Natural killer cell (primary cell): ENCODE measurements around the gene GPX7. TPM values are rescaled to one million over a fixed set of nuclear protein-coding genes. Genes with fewer than 3 reads are reported as not detected.

Source experiments
- ATAC-seq, 3 donors: fragments of 150-1000 bp in 2 of 3; fragments of 200-7000 bp in 1 of 3; cut with Tn5 transposase; 1 replicate in 1 of 3; 2 replicates in 2 of 3; pipeline ENCODE4 v1.10.0; 2021; ENCODE audit warnings: mild to moderate bottlenecking in 2 of 3, moderate library complexity in 2 of 3
- DNase-seq, 2 donors: peaks; one replicate each; pipeline versions ENCODE4 v3.0.0 to v3.0.0-alpha.2; 2013 to 2021; ENCODE audit warnings: mixed read lengths in 1 of 2
- H3K27ac ChIP-seq: one replicate; pipeline ENCODE4 v1.5.1; 2013; ENCODE audit warnings: mild to moderate bottlenecking, low read length
- H3K27me3 ChIP-seq: one replicate; pipeline ENCODE4 v1.6.1; 2013; ENCODE audit warnings: low read length; ENCODE audit not compliant: control insufficient read depth, insufficient read depth
- H3K36me3 ChIP-seq: one replicate; pipeline ENCODE4 v1.6.1; 2013; ENCODE audit warnings: low read length; ENCODE audit not compliant: control insufficient read depth, insufficient read depth
- H3K4me1 ChIP-seq: one replicate; pipeline ENCODE4 v1.6.1; 2013; ENCODE audit warnings: low read length; ENCODE audit not compliant: control insufficient read depth, insufficient read depth
- H3K4me3 ChIP-seq: one replicate; pipeline ENCODE4 v1.5.1; 2013; ENCODE audit warnings: low read length
- H3K9me3 ChIP-seq: one replicate; pipeline ENCODE4 v1.6.1; 2013; ENCODE audit warnings: low read length; ENCODE audit not compliant: control insufficient read depth, insufficient read depth
- H3K27ac Mint-ChIP-seq, 2 donors: one replicate each; pipeline ENCODE4 v1.8.0; 2022; ENCODE audit warnings: mild to moderate bottlenecking in 2 of 2, mixed read lengths in 2 of 2, moderate library complexity in 1 of 2
- H3K27me3 Mint-ChIP-seq, 2 donors: one replicate each; pipeline ENCODE4 v1.8.0; 2022; ENCODE audit warnings: low read depth in 2 of 2, mixed read lengths in 2 of 2
- H3K36me3 Mint-ChIP-seq: one replicate; pipeline ENCODE4 v1.8.0; 2022; ENCODE audit warnings: mixed read lengths
- H3K4me1 Mint-ChIP-seq, 2 donors: one replicate each; pipeline ENCODE4 v1.8.0; 2022; ENCODE audit warnings: mixed read lengths in 2 of 2
- H3K4me3 Mint-ChIP-seq: one replicate; pipeline ENCODE4 v1.8.0; 2022; ENCODE audit warnings: mild to moderate bottlenecking, moderate library complexity, mixed read lengths
- H3K9me3 Mint-ChIP-seq, 2 donors: one replicate each; pipeline ENCODE4 v1.8.0; 2022; ENCODE audit warnings: mixed read lengths in 2 of 2
- CTCF ChIP-seq: fragments of 200-600 bp; IDR thresholded peaks from one replicate; pipeline ENCODE4 v1.8.0; 2022; ENCODE audit warnings: antibody characterized with exemption
- WGBS: methylation state at CpG from one replicate; pipeline ENCODE4 v1.1.7; 2013; ENCODE audit warnings: missing lambda C conversion rate; ENCODE audit not compliant: insufficient coverage; 5-methylcytosine and 5-hydroxymethylcytosine counted together
- intact Hi-C: fragments of 100-400 bp; cut with micrococcal nuclease; formaldehyde crosslinking; loops from one replicate; pipeline ENCODE4 v1.14.2; 2022
- total RNA-seq, 4 donors: library from RNA; stranded (reverse); fragments of 120-200 nt in 1 of 4; gene quantifications; one replicate each; pipeline versions ENCODE4 v1.2.3 to v1.2.4, GENCODE V29; 2013 to 2022

Gene GPX7
- total RNA-seq, 3 donors from 2014 or later (not counting 1 experiment from before 2014, with no cell fraction given) = 9.7 to 10.6 (median 10.2) TPM

DNA sequence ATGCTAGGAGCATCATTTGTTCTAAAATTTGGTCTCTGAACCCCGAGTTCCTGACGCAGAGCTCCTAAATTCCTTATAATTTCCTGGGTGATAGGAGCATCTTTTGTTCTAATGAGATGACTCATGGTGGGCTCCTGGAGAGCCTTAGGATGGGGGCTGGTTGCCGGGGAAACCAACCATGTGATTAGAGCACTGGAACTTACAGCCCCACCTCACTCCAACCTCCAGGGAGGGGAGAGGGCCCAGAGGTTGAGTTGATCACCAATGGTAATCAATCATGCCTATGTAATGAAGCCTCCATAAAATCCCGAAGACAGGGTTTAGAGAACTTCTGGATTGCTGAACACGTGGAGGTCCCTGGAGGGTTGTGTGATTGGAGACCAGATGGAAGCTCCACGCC, 38.5 kb downstream of the GPX7 start:
- H3K27ac Mint-ChIP-seq = peak overlapping the region; percentile 65 to 81
- TF ChIP-seq CTCF = no peak
- ATAC-seq (no peak), DNase-seq (no peak)
- H3K27ac ChIP-seq = peak overlapping the region; percentile 34
- H3K9me3 ChIP-seq = no peaks in the 10 kb centered on the region
- intact Hi-C loops = no loop called here
- no peaks in the 10 kb centered on the region for H3K27me3 ChIP-seq
- peaks cover 58% of the 10 kb centered on the region for H3K4me1 ChIP-seq
- H3K36me3 Mint-ChIP-seq = peaks cover 5% of the 10 kb centered on the region
- H3K36me3 ChIP-seq = peaks cover 13% of the 10 kb centered on the region
- H3K9me3 Mint-ChIP-seq = peaks cover 0 to 3% of the 10 kb centered on the region in 2 donors
- H3K4me1 Mint-ChIP-seq = peaks cover 55 to 73% of the 10 kb centered on the region in 2 donors
- no peak overlapping the region for H3K4me3 Mint-ChIP-seq
- H3K27me3 Mint-ChIP-seq = no peaks in the 10 kb centered on the region
- no peak overlapping the region for H3K4me3 ChIP-seq
- WGBS = 98% methylated on average over 5 of the region's 6 CpGs

- peak in 1 of 2 donors; percentile 48 for DNase-seq
- Histone ChIP-seq H3K9me3 (no peaks in the 10 kb centered on the region), H3K36me3 (peaks cover 14% of the 10 kb centered on the region), H3K4me1 (peaks cover 56% of the 10 kb centered on the region), H3K27me3 (no peaks in the 10 kb centered on the region), H3K4me3 (no peak overlapping the region), H3K27ac (peak overlapping the region; percentile 32)
- H3K4me3 Mint-ChIP-seq = no peak overlapping the region
- peaks cover 0 to 3% of the 10 kb centered on the region in 2 donors for H3K9me3 Mint-ChIP-seq
- peaks cover 5% of the 10 kb centered on the region for H3K36me3 Mint-ChIP-seq
- intact Hi-C loops = no loop called here
- peak overlapping the region; percentile 65 to 81 for H3K27ac Mint-ChIP-seq
- WGBS = 84% methylated on average over 3 of the region's 4 CpGs
- H3K27me3 Mint-ChIP-seq = no peaks in the 10 kb centered on the region
- TF ChIP-seq CTCF = no peak
- H3K4me1 Mint-ChIP-seq = peaks cover 50 to 67% of the 10 kb centered on the region in 2 donors
- ATAC-seq = no peak
These were observed 39.1 kb downstream of the GPX7 start for GRCh38 chr1:52641307-52641706.

DNA sequence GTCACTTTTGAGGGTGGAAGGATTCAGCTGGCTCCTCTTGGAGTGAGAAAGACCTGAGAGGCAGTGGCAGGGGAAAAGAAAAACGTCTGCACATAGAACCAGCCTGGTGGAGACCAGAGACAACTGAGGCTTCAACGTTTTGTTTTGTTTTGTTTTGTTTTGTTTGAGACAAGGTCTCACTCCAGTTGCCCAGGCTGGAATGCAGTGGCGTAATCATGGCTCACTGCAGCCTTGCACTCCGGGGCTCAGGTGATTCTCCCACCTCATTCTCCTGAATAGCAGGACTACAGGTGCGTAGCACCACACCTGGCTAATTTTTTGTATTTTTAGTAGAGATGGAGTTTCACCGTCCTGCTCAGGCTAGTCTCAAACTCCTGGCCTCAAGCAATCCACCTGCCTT, 43.1 kb downstream of the GPX7 start:
- 90% methylated on average over 5 of the region's 6 CpGs for WGBS
- Histone ChIP-seq H3K27ac (no peak overlapping the region), H3K9me3 (no peaks in the 10 kb centered on the region), H3K4me1 (peaks cover 20% of the 10 kb centered on the region), H3K27me3 (no peaks in the 10 kb centered on the region), H3K36me3 (peaks cover 25% of the 10 kb centered on the region), H3K4me3 (no peak overlapping the region)
- peaks cover 0 to 3% of the 10 kb centered on the region in 2 donors for H3K9me3 Mint-ChIP-seq
- H3K36me3 Mint-ChIP-seq = peaks cover 5% of the 10 kb centered on the region
- H3K4me3 Mint-ChIP-seq = no peak overlapping the region
- DNase-seq = no peak
- TF ChIP-seq CTCF = no peak
- ATAC-seq = no peak
- H3K4me1 Mint-ChIP-seq = peaks cover 19 to 46% of the 10 kb centered on the region in 2 donors
- H3K27ac Mint-ChIP-seq = no peak overlapping the region
- intact Hi-C loops = no loop called here
- H3K27me3 Mint-ChIP-seq = no peaks in the 10 kb centered on the region

DNA sequence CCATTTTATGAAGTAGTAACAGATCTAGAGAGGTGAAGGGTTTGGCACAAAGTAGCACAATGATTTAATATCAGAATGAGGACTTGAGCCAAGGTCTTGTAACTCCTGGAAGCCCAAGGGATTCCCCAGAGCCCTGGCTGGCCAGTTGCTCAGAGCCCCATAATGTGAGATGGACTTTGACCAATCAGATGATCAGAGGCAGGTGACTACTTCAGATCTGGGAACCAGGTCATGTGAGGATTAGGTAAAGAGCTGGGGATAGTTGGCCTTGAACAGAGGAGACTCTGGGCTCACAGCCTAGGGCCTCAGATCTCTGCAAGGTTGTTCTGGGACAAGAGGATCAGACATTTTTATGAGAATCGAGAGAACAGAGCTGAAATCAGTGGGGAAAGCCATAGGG, 49.7 kb downstream of the GPX7 start:
- Histone ChIP-seq H3K4me3 (no peak overlapping the region), H3K4me1 (no peaks in the 10 kb centered on the region), H3K9me3 (no peaks in the 10 kb centered on the region), H3K27me3 (no peaks in the 10 kb centered on the region), H3K27ac (no peak overlapping the region), H3K36me3 (peaks cover 16% of the 10 kb centered on the region)
- no peak for ATAC-seq
- Mint-ChIP-seq H3K4me1 (peaks cover 21 to 34% of the 10 kb centered on the region in 2 donors), H3K4me3 (no peak overlapping the region), H3K36me3 (no peaks in the 10 kb centered on the region), H3K27me3 (no peaks in the 10 kb centered on the region), H3K27ac (peak overlapping the region in 1 of 2 donors; percentile 51), H3K9me3 (no peaks in the 10 kb centered on the region)
- intact Hi-C loops = no loop called here
- TF ChIP-seq CTCF = no peak
- 93% methylated on average over 1 of the region's 1 CpG for WGBS
- no peak for DNase-seq
